ENCODE data around the gene SMCR8.
"Not testable (repeated sequence)": the region's sequence is repeated elsewhere in the genome, so short reads cannot be mapped to it uniquely, and the experiment has no call there.

SMCR8 gene

GRCh38 chr17:18363101-18364049 is 48.3 kb downstream of the SMCR8 start, which contains the start of gene SHMT1:
Gene SHMT1 (minus strand): TSS chr17:18363550. CDS start chr17:18355981, 7,569 bp downstream.
- Histone ChIP-seq H3K27ac (peak within 1 kb of the TSS; percentile 75 to 82), H3K27me3 (no peaks in the 10 kb centered on the region), H3K4me3 (peak within 1 kb of the TSS; percentile 64 to 77), H3K36me3 (peaks cover 0 to 16% (median 0%) of the 10 kb centered on the region in 3 donors), H3K4me1 (peaks cover 0 to 14% (median 5%) of the 10 kb centered on the region in 4 donors), H3K9me3 (no peaks in the 10 kb centered on the region)
- DNase-seq, result peak; percentile 96 to 97
- intact Hi-C loops (cut with DNase I; ENCODE audit: low total_unique reads), result no loop called here
- TF ChIP-seq CTCF (IDR thresholded peaks at IDR 0.05), result no peak

- intact Hi-C loops (cut with DNase I; ENCODE audit: low total_unique reads), result no loop called here
- Histone ChIP-seq H3K27ac (no peak overlapping the region), H3K4me3 (no peak overlapping the region), H3K27me3 (no peaks in the 10 kb centered on the region), H3K9me3 (no peaks in the 10 kb centered on the region), H3K4me1 (peaks cover 0 to 14% (median 5%) of the 10 kb centered on the region in 4 donors), H3K36me3 (peaks cover 0 to 9% (median 0%) of the 10 kb centered on the region in 3 donors)
- no peak for TF ChIP-seq CTCF (IDR thresholded peaks at IDR 0.05)
- DNase-seq, result no peak
Observed at GRCh38 chr17:18364166-18364565, 49.1 kb downstream of the SMCR8 start.

- no peak for TF ChIP-seq CTCF (IDR thresholded peaks at IDR 0.05)
- Histone ChIP-seq H3K27ac (no peak overlapping the region), H3K9me3 (no peaks in the 10 kb centered on the region), H3K36me3 (no peaks in the 10 kb centered on the region), H3K4me3 (no peak overlapping the region), H3K27me3 (peaks cover 0 to 7% of the 10 kb centered on the region in 2 donors), H3K4me1 (peaks cover 0 to under 1% (median 0%) of the 10 kb centered on the region in 4 donors)
- DNase-seq, result no peak
- intact Hi-C loops (cut with DNase I; ENCODE audit: low total_unique reads), result no loop called here
Observed at GRCh38 chr17:18368946-18369345, 53.9 kb downstream of the SMCR8 start.

GRCh38 chr17:18370761-18371160 is 55.7 kb downstream of the SMCR8 start:
- Histone ChIP-seq H3K4me1 (no peaks in the 10 kb centered on the region), H3K27ac (no peak overlapping the region), H3K36me3 (no peaks in the 10 kb centered on the region), H3K9me3 (peaks cover 0 to 6% (median 0%) of the 10 kb centered on the region in 3 donors), H3K4me3 (no peak overlapping the region), H3K27me3 (peaks cover 0 to 7% of the 10 kb centered on the region in 2 donors)
- no peak for TF ChIP-seq CTCF (IDR thresholded peaks at IDR 0.05)
- intact Hi-C loops (cut with DNase I; ENCODE audit: low total_unique reads), result no loop called here
- DNase-seq, result no peak

- Histone ChIP-seq H3K4me1 (no peaks in the 10 kb centered on the region), H3K9me3 (peaks cover 0 to 6% (median 0%) of the 10 kb centered on the region in 3 donors), H3K4me3 (no peak overlapping the region), H3K36me3 (no peaks in the 10 kb centered on the region), H3K27ac (no peak overlapping the region), H3K27me3 (peaks cover 0 to 7% of the 10 kb centered on the region in 2 donors)
- no peak for TF ChIP-seq CTCF (IDR thresholded peaks at IDR 0.05)
- DNase-seq, result no peak
- intact Hi-C loops (cut with DNase I; ENCODE audit: low total_unique reads), result no loop called here
Observed at GRCh38 chr17:18371455-18371854, 56.4 kb downstream of the SMCR8 start.

- intact Hi-C loops (cut with DNase I; ENCODE audit: low total_unique reads); DNase-seq; H3K27ac ChIP-seq; H3K4me1 ChIP-seq; H3K9me3 ChIP-seq; H3K4me3 ChIP-seq; H3K36me3 ChIP-seq: not testable (repeated sequence)
- H3K27me3 ChIP-seq, result peaks cover 0 to 11% of the 10 kb centered on the region in 2 donors
Observed at GRCh38 chr17:18373181-18373580, 58.1 kb downstream of the SMCR8 start.
